Inflammatory macrophage treated with lipopolysaccharide for 4 hours (primary cell): Measurements from ENCODE around the gene HSPA6.
A peak's percentile ranks its signal among the peaks of the same experiment; 100 is the strongest.
"Not testable (repeated sequence)": the region's sequence is repeated elsewhere in the genome, so short reads cannot be mapped to it uniquely, and the experiment has no call there.

ENCODE experiments used
- DNase-seq: peaks from one replicate; pipeline ENCODE4 v3.0.0-alpha.2; 2020

Gene HSPA6

DNA sequence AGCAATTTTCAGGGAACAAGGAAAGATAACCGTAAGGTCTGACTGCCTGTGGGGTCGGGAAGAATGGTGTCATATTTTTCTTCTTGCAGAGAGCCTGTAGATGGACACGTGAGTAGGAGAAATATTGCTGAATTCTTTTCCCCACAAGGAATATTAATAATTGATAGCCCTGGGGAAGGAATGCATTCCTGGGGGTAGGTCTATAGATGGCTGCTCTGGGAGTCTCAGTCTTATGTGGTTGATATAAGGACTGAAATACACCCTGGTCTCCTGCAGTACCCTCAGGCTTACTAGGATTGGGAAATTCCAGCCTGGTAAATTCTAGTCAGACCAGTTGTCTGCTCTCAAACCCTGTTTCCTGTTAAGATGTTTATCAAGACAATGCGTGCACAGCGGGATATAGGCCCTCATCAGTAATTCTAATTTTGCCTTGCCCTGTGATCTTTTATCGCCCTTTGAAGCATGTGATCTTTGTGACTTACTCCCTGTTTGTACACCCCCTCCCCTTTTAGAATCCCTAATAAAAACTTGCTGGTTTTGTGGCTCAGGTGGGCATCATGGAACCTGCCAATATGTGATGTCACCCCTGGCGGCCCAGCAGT lies 12.8 kb downstream of the HSPA6 start:
- not testable (repeated sequence) for DNase-seq

DNA sequence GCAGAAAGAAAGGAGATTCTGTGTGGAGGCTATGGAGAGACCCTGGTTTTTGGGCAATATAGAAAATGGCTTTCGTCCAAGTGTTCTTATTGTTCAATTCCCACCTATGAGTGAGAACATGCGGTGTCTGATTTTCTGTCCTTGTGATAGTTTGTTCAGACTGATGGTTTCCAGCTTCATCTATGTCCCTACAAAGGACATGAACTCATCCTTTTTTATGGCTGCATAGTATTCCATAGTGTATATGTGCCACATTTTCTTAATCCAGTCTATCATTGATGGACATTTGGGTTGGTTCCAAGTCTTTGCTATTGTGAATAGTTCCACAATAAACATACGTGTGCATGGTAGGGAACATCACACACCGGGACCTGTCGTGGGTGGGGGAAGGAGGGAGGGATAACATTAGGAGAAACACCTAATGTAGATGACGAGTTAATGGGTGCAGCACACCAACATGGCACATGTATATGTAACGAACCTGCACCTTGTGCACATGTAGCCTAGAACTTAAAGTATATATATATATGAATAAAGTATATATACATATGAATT lies 14.7 kb downstream of the HSPA6 start:
- not testable (repeated sequence) for DNase-seq

GRCh38 chr1:161539731-161540569 lies 15.6 kb downstream of the HSPA6 start:
- peak; percentile 87 for DNase-seq

DNA sequence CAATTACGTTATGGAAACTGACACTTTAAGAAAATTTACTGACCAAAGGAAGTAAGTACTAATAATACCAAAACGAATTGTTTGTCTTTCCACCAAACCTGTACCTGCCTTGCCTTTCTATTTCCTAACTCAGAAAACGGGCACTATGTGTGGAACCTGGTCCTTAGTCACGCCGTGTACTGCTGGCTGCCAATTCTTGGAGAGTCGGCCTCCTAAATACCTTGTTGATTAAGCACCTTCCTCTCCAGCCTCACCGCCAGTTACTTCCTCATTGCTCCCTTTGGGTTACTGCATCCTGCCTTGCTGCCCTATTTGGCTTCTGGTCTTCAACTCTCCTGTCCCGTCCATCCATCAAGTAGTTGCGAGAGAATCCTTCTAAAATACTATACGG lies 16.2 kb downstream of the HSPA6 start:
- DNase-seq = not testable (repeated sequence)

GRCh38 chr1:161542091-161542559 lies 17.8 kb downstream of the HSPA6 start:
- DNase-seq = not testable (repeated sequence)

GRCh38 chr1:161543125-161543524 lies 18.8 kb downstream of the HSPA6 start:
- DNase-seq = peak; percentile 55

- DNase-seq = not testable (repeated sequence)
Observed at GRCh38 chr1:161545005-161545731, 20.8 kb downstream of the HSPA6 start.

GRCh38 chr1:161547995-161548741 lies 23.8 kb downstream of the HSPA6 start:
- peak; percentile 72 for DNase-seq

DNA sequence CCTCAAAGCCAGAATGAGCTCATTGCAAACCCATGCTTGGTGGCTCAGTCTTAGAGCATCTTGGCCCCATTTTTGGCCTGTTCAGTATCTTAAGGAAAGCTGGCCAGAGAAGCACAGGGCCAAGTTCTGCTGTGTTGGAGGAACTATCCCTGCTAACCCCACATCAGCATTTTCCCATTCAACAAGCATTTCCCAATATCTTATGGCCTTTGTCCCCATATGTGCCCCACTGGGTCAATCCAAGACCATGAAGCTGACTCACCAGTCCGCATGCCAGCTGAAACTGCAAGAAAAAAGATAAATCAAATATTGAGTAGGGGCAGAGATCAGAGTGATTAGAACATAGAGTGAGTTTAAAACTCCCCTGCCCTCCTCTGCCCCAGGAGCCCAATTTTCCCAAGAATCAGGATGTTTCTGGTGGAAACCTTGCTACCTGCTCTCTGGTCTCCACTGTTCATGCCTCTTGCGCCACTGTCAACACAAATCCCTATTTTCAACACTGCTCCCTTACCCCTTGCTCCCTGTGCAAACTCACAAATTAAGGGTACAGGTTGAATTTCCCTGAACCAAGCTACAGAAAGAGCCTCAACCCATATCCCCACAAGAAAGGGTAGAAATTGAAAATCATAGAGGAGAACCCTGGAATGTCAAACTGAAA lies 24.5 kb downstream of the HSPA6 start:
- DNase-seq = peak; percentile 69

GRCh38 chr1:161549652-161550051 lies 25.3 kb downstream of the HSPA6 start, which contains the start of gene FCGR3A:
Gene FCGR3A (minus strand): TSS chr1:161549818. CDS start chr1:161549736, 82 bp downstream.
- peak; percentile 70 for DNase-seq

- peak; percentile 42 for DNase-seq
Observed at GRCh38 chr1:161550942-161551341, 26.6 kb downstream of the HSPA6 start.

DNA sequence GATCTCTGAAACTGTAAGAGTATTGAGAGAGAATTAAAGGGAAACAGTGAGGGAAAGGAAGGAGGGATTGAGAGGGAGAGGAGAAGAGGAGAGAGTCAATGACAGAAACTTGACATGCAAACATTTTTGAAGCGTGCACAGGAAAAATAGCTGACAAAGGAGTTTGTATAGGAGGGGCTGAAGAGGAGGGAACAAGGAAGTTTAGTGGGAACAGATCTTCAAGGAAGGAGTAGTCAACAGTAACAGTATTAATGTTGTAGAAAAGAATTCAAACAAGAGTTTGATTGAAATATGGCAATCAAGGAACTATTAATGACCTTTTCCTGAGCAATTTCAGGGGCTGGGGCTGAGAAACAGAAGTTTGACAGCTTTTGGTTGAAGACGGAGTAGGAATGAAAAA lies 29.3 kb downstream of the HSPA6 start:
- not testable (repeated sequence) for DNase-seq

GRCh38 chr1:161554340-161554739 lies 30.0 kb downstream of the HSPA6 start:
- peak; percentile 39 for DNase-seq

GRCh38 chr1:161554815-161555417 lies 30.6 kb downstream of the HSPA6 start:
- DNase-seq = peak; percentile 36

- DNase-seq = not testable (repeated sequence)
Observed at GRCh38 chr1:161556143-161556542, 31.8 kb downstream of the HSPA6 start.

DNA sequence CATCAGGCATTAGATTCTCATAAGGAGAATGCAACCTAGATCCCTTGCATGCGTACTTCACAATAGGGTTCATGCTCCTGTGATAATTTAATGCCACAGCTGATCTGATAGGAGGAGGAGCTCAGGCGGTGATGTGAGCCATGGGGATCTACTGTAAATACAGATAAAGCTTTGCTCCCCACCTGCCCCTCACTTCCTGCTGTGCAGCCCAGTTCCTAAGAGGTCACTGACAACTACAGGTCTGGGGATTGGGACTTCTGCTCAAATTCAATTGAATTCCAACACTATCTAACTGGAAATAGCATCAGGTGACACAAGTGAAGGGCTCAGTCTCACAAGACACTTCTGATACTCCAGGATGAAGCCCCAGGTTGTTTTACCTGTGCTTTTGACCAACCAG lies 32.6 kb downstream of the HSPA6 start:
- DNase-seq = not testable (repeated sequence)

- not testable (repeated sequence) for DNase-seq
Observed at GRCh38 chr1:161557506-161558450, 33.4 kb downstream of the HSPA6 start.

- peak; percentile 100 for DNase-seq
Observed at GRCh38 chr1:161560960-161561715, 36.8 kb downstream of the HSPA6 start.

DNA sequence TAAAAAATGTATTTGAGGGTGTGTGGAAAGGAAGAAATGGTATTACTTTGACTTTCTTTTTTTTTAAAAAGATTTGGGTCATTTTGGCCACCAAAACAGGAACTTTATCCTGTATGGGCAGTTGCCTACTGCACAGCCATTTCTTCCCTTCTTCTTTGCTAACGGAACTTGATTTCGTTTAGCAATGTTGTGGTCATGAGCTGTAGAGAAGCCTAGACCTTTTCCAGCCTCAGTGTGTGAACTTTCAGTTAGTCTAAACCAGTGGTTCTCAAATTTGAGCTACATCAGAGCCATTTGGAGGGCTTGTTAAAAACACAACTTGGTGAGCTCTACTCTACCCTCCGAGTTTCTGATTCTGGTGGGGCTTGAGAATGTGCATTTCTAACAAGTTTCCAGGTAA lies 38.1 kb downstream of the HSPA6 start:
- DNase-seq = peak; percentile 26
